Inferior parietal cortex (tissue), 1 donor: ENCODE results near the gene GALNTL6.
"Not testable (repeated sequence)": the region's sequence is repeated elsewhere in the genome, so short reads cannot be mapped to it uniquely, and the experiment has no call there.

Experiments used
- DNase-seq: peaks from one replicate; pipeline ENCODE4 v3.0.0-alpha.2; 2016; ENCODE audit errors: extremely low spot score

Gene GALNTL6

GRCh38 chr4:172660251-172660650 is 847.0 kb downstream of the GALNTL6 start:
- no peak for DNase-seq

GRCh38 chr4:172662113-172662512 is 848.9 kb downstream of the GALNTL6 start:
- no peak for DNase-seq

- DNase-seq: no peak
Observed at GRCh38 chr4:172666711-172667368, 853.6 kb downstream of the GALNTL6 start.

- no peak for DNase-seq
Observed at GRCh38 chr4:172674811-172675210, 861.6 kb downstream of the GALNTL6 start.

- no peak for DNase-seq
Observed at GRCh38 chr4:172675232-172675631, 862.0 kb downstream of the GALNTL6 start.

GRCh38 chr4:172680691-172681090 is 867.5 kb downstream of the GALNTL6 start:
- DNase-seq: no peak

GRCh38 chr4:172683021-172683420 is 869.8 kb downstream of the GALNTL6 start:
- DNase-seq: no peak

GRCh38 chr4:172686021-172686420 is 872.8 kb downstream of the GALNTL6 start:
- no peak for DNase-seq

GRCh38 chr4:172688534-172688933 is 875.3 kb downstream of the GALNTL6 start:
- no peak for DNase-seq

- DNase-seq: no peak
Observed at GRCh38 chr4:172691552-172691951, 878.3 kb downstream of the GALNTL6 start.

GRCh38 chr4:172692701-172693100 is 879.5 kb downstream of the GALNTL6 start:
- no peak for DNase-seq

GRCh38 chr4:172698256-172698655 is 885.1 kb downstream of the GALNTL6 start:
- no peak for DNase-seq

- no peak for DNase-seq
Observed at GRCh38 chr4:172705565-172705964, 892.4 kb downstream of the GALNTL6 start.

- no peak for DNase-seq
Observed at GRCh38 chr4:172706000-172706399, 892.8 kb downstream of the GALNTL6 start.

- DNase-seq: no peak
Observed at GRCh38 chr4:172707622-172708021, 894.4 kb downstream of the GALNTL6 start.

- no peak for DNase-seq
Observed at GRCh38 chr4:172708184-172708583, 895.0 kb downstream of the GALNTL6 start.

GRCh38 chr4:172709376-172709775 is 896.2 kb downstream of the GALNTL6 start:
- no peak for DNase-seq

- no peak for DNase-seq
Observed at GRCh38 chr4:172716291-172716690, 903.1 kb downstream of the GALNTL6 start.

- no peak for DNase-seq
Observed at GRCh38 chr4:172721659-172722058, 908.5 kb downstream of the GALNTL6 start.

- no peak for DNase-seq
Observed at GRCh38 chr4:172725581-172725980, 912.4 kb downstream of the GALNTL6 start.

- no peak for DNase-seq
Observed at GRCh38 chr4:172726001-172726423, 912.8 kb downstream of the GALNTL6 start.

GRCh38 chr4:172727631-172728030 is 914.4 kb downstream of the GALNTL6 start:
- DNase-seq: no peak

- not testable (repeated sequence) for DNase-seq
Observed at GRCh38 chr4:172733645-172734044, 920.4 kb downstream of the GALNTL6 start.

- no peak for DNase-seq
Observed at GRCh38 chr4:172734555-172734954, 921.4 kb downstream of the GALNTL6 start.
